Measurements from ENCODE around the gene PTGES2. TPM values are rescaled to one million over a fixed set of nuclear protein-coding genes. Genes with fewer than 3 reads are reported as not detected.

PTGES2 gene
- total and polyA plus RNA-seq, 9 of the 15 experiments (the other 6 are each of a cell fraction or from before 2014, with no cell fraction given): 2.4 to 196 (median 90.1) TPM

- peak; percentile 84 for TF ChIP-seq SMAD4 (CRISPR knock-in tag; conservative IDR thresholded peaks at IDR 0.05)
- peak; percentile 75 for TF ChIP-seq CREB1 (IDR thresholded peaks at IDR 0.05)
- TF ChIP-seq CREB1 (CRISPR knock-in tag; IDR thresholded peaks at IDR 0.05): no peak
- TF ChIP-seq MYNN (IDR thresholded peaks at IDR 0.05): peak; percentile 95
- no peak for TF ChIP-seq MYNN (CRISPR knock-in tag; IDR thresholded peaks at IDR 0.05)
- TF ChIP-seq, protein P1, sequence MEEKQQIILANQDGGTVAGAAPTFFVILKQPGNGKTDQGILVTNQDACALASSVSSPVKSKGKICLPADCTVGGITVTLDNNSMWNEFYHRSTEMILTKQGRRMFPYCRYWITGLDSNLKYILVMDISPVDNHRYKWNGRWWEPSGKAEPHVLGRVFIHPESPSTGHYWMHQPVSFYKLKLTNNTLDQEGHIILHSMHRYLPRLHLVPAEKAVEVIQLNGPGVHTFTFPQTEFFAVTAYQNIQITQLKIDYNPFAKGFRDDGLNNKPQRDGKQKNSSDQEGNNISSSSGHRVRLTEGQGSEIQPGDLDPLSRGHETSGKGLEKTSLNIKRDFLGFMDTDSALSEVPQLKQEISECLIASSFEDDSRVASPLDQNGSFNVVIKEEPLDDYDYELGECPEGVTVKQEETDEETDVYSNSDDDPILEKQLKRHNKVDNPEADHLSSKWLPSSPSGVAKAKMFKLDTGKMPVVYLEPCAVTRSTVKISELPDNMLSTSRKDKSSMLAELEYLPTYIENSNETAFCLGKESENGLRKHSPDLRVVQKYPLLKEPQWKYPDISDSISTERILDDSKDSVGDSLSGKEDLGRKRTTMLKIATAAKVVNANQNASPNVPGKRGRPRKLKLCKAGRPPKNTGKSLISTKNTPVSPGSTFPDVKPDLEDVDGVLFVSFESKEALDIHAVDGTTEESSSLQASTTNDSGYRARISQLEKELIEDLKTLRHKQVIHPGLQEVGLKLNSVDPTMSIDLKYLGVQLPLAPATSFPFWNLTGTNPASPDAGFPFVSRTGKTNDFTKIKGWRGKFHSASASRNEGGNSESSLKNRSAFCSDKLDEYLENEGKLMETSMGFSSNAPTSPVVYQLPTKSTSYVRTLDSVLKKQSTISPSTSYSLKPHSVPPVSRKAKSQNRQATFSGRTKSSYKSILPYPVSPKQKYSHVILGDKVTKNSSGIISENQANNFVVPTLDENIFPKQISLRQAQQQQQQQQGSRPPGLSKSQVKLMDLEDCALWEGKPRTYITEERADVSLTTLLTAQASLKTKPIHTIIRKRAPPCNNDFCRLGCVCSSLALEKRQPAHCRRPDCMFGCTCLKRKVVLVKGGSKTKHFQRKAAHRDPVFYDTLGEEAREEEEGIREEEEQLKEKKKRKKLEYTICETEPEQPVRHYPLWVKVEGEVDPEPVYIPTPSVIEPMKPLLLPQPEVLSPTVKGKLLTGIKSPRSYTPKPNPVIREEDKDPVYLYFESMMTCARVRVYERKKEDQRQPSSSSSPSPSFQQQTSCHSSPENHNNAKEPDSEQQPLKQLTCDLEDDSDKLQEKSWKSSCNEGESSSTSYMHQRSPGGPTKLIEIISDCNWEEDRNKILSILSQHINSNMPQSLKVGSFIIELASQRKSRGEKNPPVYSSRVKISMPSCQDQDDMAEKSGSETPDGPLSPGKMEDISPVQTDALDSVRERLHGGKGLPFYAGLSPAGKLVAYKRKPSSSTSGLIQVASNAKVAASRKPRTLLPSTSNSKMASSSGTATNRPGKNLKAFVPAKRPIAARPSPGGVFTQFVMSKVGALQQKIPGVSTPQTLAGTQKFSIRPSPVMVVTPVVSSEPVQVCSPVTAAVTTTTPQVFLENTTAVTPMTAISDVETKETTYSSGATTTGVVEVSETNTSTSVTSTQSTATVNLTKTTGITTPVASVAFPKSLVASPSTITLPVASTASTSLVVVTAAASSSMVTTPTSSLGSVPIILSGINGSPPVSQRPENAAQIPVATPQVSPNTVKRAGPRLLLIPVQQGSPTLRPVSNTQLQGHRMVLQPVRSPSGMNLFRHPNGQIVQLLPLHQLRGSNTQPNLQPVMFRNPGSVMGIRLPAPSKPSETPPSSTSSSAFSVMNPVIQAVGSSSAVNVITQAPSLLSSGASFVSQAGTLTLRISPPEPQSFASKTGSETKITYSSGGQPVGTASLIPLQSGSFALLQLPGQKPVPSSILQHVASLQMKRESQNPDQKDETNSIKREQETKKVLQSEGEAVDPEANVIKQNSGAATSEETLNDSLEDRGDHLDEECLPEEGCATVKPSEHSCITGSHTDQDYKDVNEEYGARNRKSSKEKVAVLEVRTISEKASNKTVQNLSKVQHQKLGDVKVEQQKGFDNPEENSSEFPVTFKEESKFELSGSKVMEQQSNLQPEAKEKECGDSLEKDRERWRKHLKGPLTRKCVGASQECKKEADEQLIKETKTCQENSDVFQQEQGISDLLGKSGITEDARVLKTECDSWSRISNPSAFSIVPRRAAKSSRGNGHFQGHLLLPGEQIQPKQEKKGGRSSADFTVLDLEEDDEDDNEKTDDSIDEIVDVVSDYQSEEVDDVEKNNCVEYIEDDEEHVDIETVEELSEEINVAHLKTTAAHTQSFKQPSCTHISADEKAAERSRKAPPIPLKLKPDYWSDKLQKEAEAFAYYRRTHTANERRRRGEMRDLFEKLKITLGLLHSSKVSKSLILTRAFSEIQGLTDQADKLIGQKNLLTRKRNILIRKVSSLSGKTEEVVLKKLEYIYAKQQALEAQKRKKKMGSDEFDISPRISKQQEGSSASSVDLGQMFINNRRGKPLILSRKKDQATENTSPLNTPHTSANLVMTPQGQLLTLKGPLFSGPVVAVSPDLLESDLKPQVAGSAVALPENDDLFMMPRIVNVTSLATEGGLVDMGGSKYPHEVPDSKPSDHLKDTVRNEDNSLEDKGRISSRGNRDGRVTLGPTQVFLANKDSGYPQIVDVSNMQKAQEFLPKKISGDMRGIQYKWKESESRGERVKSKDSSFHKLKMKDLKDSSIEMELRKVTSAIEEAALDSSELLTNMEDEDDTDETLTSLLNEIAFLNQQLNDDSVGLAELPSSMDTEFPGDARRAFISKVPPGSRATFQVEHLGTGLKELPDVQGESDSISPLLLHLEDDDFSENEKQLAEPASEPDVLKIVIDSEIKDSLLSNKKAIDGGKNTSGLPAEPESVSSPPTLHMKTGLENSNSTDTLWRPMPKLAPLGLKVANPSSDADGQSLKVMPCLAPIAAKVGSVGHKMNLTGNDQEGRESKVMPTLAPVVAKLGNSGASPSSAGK (IDR thresholded peaks at IDR 0.05): peak; percentile 55; the same call in 1 of the 2 replicates
- TF ChIP-seq DPF2 (IDR thresholded peaks at IDR 0.05): peak; percentile 97
- TF ChIP-seq RB1 (IDR thresholded peaks at IDR 0.05; ENCODE audit: low read depth): peak; percentile 55; the same call in 1 of the 2 replicates
- TF ChIP-seq, protein P2, sequence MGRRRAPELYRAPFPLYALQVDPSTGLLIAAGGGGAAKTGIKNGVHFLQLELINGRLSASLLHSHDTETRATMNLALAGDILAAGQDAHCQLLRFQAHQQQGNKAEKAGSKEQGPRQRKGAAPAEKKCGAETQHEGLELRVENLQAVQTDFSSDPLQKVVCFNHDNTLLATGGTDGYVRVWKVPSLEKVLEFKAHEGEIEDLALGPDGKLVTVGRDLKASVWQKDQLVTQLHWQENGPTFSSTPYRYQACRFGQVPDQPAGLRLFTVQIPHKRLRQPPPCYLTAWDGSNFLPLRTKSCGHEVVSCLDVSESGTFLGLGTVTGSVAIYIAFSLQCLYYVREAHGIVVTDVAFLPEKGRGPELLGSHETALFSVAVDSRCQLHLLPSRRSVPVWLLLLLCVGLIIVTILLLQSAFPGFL (CRISPR knock-in tag; IDR thresholded peaks at IDR 0.05): no peak
- TF ChIP-seq RBFOX2 (IDR thresholded peaks at IDR 0.05; ENCODE audit: low read depth, low read length): peak; percentile 55
- TF ChIP-seq ILK (tag; IDR thresholded peaks at IDR 0.05; ENCODE audit: borderline replicate concordance, low read depth): no peak
- no peak for TF ChIP-seq ATF1 (CRISPR knock-in tag; IDR thresholded peaks at IDR 0.05)
- TF ChIP-seq ATF1 (tag; IDR thresholded peaks at IDR 0.05): peak; percentile 58; the same call in 1 of the 2 replicates
- peak; percentile 5; the same call in 1 of the 2 replicates for TF ChIP-seq NFE2 (IDR thresholded peaks at IDR 0.05; ENCODE audit: low read depth)
- TF ChIP-seq SMARCA4 (IDR thresholded peaks at IDR 0.05): peak; percentile 95
Measured at GRCh38 chr9:128115187-128116103, 12.1 kb downstream of the PTGES2 start (continued).
